NT2/D1 (cell line): ENCODE data around the gene CTNNA3.

Source experiments
- SUZ12 ChIP-seq: IDR thresholded peaks from 2 replicates; pipeline ENCODE4 v1.6.1; 2011; ENCODE audit not compliant: insufficient read length, insufficient read depth; ENCODE audit errors: extremely low read depth
- YY1 ChIP-seq: IDR thresholded peaks from 2 replicates; pipeline ENCODE4 v1.6.1; 2011; ENCODE audit not compliant: insufficient read length, insufficient read depth
- ZNF274 ChIP-seq: IDR thresholded peaks from 2 replicates; pipeline ENCODE4 v1.6.1; 2011; ENCODE audit warnings: mild to moderate bottlenecking, low read depth, low read length

GRCh38 chr10:66586073-66586472 lies 1109.9 kb downstream of the CTNNA3 start:
- no peak for TF ChIP-seq YY1
- TF ChIP-seq SUZ12, result no peak
- no peak for TF ChIP-seq ZNF274
